Dendritic cell treated with granulocyte-macrophage colony-stimulating factor and Interleukin-4, amounts not matched to agents 40 ng/mL and 50 ng/mL, for 4 days (primary cell): ENCODE data around the gene COG3.

Experiments
- H3K27ac Mint-ChIP-seq: one replicate; pipeline ENCODE4 v1.8.0; 2022; ENCODE audit warnings: mild to moderate bottlenecking, mixed read lengths
- H3K27me3 Mint-ChIP-seq: one replicate; pipeline ENCODE4 v1.8.0; 2022; ENCODE audit warnings: mild to moderate bottlenecking, mixed read lengths
- H3K36me3 Mint-ChIP-seq: one replicate; pipeline ENCODE4 v1.8.0; 2022; ENCODE audit warnings: low read depth, mixed read lengths
- H3K4me1 Mint-ChIP-seq: one replicate; pipeline ENCODE4 v1.8.0; 2022; ENCODE audit warnings: low read depth, mixed read lengths
- H3K4me3 Mint-ChIP-seq: one replicate; pipeline ENCODE4 v1.8.0; 2022; ENCODE audit warnings: mild to moderate bottlenecking, moderate library complexity, mixed read lengths
- H3K9me3 Mint-ChIP-seq: one replicate; pipeline ENCODE4 v1.8.0; 2022; ENCODE audit warnings: mixed read lengths
- intact Hi-C: fragments of 100-400 bp; cut with micrococcal nuclease; formaldehyde crosslinking; loops from one replicate; pipeline ENCODE4 v1.15.0; 2022

COG3 gene

GRCh38 chr13:45436953-45437352, 27.8 kb upstream of the COG3 start:
- intact Hi-C loops: no loop called here
- no peaks in the 10 kb centered on the region for H3K4me1 Mint-ChIP-seq
- H3K36me3 Mint-ChIP-seq: no peaks in the 10 kb centered on the region
- H3K27me3 Mint-ChIP-seq: no peaks in the 10 kb centered on the region
- no peak overlapping the region for H3K27ac Mint-ChIP-seq
- no peak overlapping the region for H3K4me3 Mint-ChIP-seq
- H3K9me3 Mint-ChIP-seq: no peaks in the 10 kb centered on the region

GRCh38 chr13:45437947-45438346, 26.8 kb upstream of the COG3 start:
- H3K27ac Mint-ChIP-seq: no peak overlapping the region
- H3K9me3 Mint-ChIP-seq: no peaks in the 10 kb centered on the region
- no peaks in the 10 kb centered on the region for H3K4me1 Mint-ChIP-seq
- intact Hi-C loops: no loop called here
- no peaks in the 10 kb centered on the region for H3K36me3 Mint-ChIP-seq
- no peak overlapping the region for H3K4me3 Mint-ChIP-seq
- no peaks in the 10 kb centered on the region for H3K27me3 Mint-ChIP-seq

- no peaks in the 10 kb centered on the region for H3K27me3 Mint-ChIP-seq
- no peaks in the 10 kb centered on the region for H3K9me3 Mint-ChIP-seq
- H3K27ac Mint-ChIP-seq: no peak overlapping the region
- H3K36me3 Mint-ChIP-seq: no peaks in the 10 kb centered on the region
- H3K4me3 Mint-ChIP-seq: no peak overlapping the region
- H3K4me1 Mint-ChIP-seq: no peaks in the 10 kb centered on the region
- intact Hi-C loops: no loop called here
Measured at GRCh38 chr13:45439008-45439407, 25.7 kb upstream of the COG3 start.

GRCh38 chr13:45439781-45440462, 24.8 kb upstream of the COG3 start:
- no peak overlapping the region for H3K4me3 Mint-ChIP-seq
- H3K4me1 Mint-ChIP-seq: no peaks in the 10 kb centered on the region
- H3K36me3 Mint-ChIP-seq: no peaks in the 10 kb centered on the region
- no peaks in the 10 kb centered on the region for H3K27me3 Mint-ChIP-seq
- H3K9me3 Mint-ChIP-seq: no peaks in the 10 kb centered on the region
- intact Hi-C loops: no loop called here
- no peak overlapping the region for H3K27ac Mint-ChIP-seq

GRCh38 chr13:45441633-45442032, 23.1 kb upstream of the COG3 start:
- Mint-ChIP-seq H3K4me1 (no peaks in the 10 kb centered on the region), H3K36me3 (no peaks in the 10 kb centered on the region), H3K9me3 (no peaks in the 10 kb centered on the region), H3K27me3 (peaks cover 6% of the 10 kb centered on the region), H3K27ac (no peak overlapping the region), H3K4me3 (no peak overlapping the region)
- intact Hi-C loops: no loop called here

GRCh38 chr13:45445053-45445452, 19.7 kb upstream of the COG3 start:
- H3K27me3 Mint-ChIP-seq: peaks cover 11% of the 10 kb centered on the region
- H3K27ac Mint-ChIP-seq: no peak overlapping the region
- no peaks in the 10 kb centered on the region for H3K4me1 Mint-ChIP-seq
- intact Hi-C loops: no loop called here
- no peaks in the 10 kb centered on the region for H3K36me3 Mint-ChIP-seq
- no peak overlapping the region for H3K4me3 Mint-ChIP-seq
- H3K9me3 Mint-ChIP-seq: no peaks in the 10 kb centered on the region

GRCh38 chr13:45446181-45446580, 18.6 kb upstream of the COG3 start:
- Mint-ChIP-seq H3K27me3 (peaks cover 11% of the 10 kb centered on the region), H3K4me1 (no peaks in the 10 kb centered on the region)
- intact Hi-C loops: no loop called here

GRCh38 chr13:45447050-45447661, 17.6 kb upstream of the COG3 start:
- intact Hi-C loops: no loop called here
- H3K27me3 Mint-ChIP-seq: peaks cover 11% of the 10 kb centered on the region
- H3K9me3 Mint-ChIP-seq: no peaks in the 10 kb centered on the region
- H3K36me3 Mint-ChIP-seq: no peaks in the 10 kb centered on the region
- H3K4me1 Mint-ChIP-seq: no peaks in the 10 kb centered on the region
- no peak overlapping the region for H3K4me3 Mint-ChIP-seq
- H3K27ac Mint-ChIP-seq: no peak overlapping the region

More at GRCh38 chr13:45446181-45446580, 18.6 kb upstream of the COG3 start:
- Mint-ChIP-seq H3K36me3 (no peaks in the 10 kb centered on the region), H3K27ac (no peak overlapping the region), H3K4me3 (no peak overlapping the region), H3K9me3 (no peaks in the 10 kb centered on the region)

- Mint-ChIP-seq H3K36me3 (no peaks in the 10 kb centered on the region), H3K27me3 (peaks cover 11% of the 10 kb centered on the region)
- intact Hi-C loops: no loop called here
Measured at GRCh38 chr13:45448965-45449559, 15.7 kb upstream of the COG3 start.

GRCh38 chr13:45451282-45451681, 13.5 kb upstream of the COG3 start:
- no peak overlapping the region for H3K27ac Mint-ChIP-seq

More at GRCh38 chr13:45448965-45449559, 15.7 kb upstream of the COG3 start:
- no peaks in the 10 kb centered on the region for H3K9me3 Mint-ChIP-seq
- no peak overlapping the region for H3K27ac Mint-ChIP-seq
- no peak overlapping the region for H3K4me3 Mint-ChIP-seq
- no peaks in the 10 kb centered on the region for H3K4me1 Mint-ChIP-seq

GRCh38 chr13:45454204-45454603, 10.5 kb upstream of the COG3 start:
- H3K9me3 Mint-ChIP-seq: peaks cover 20% of the 10 kb centered on the region
- no peaks in the 10 kb centered on the region for H3K36me3 Mint-ChIP-seq
- H3K4me3 Mint-ChIP-seq: no peak overlapping the region
- peaks cover 2% of the 10 kb centered on the region for H3K27me3 Mint-ChIP-seq
- no peaks in the 10 kb centered on the region for H3K4me1 Mint-ChIP-seq
- intact Hi-C loops: no loop called here
- no peak overlapping the region for H3K27ac Mint-ChIP-seq

More at GRCh38 chr13:45451282-45451681, 13.5 kb upstream of the COG3 start:
- intact Hi-C loops: no loop called here
- no peaks in the 10 kb centered on the region for H3K9me3 Mint-ChIP-seq
- peaks cover 6% of the 10 kb centered on the region for H3K27me3 Mint-ChIP-seq
- H3K4me3 Mint-ChIP-seq: no peak overlapping the region
- no peaks in the 10 kb centered on the region for H3K4me1 Mint-ChIP-seq
- H3K36me3 Mint-ChIP-seq: no peaks in the 10 kb centered on the region

- Mint-ChIP-seq H3K36me3 (no peaks in the 10 kb centered on the region), H3K9me3 (peaks cover 26% of the 10 kb centered on the region), H3K27ac (no peak overlapping the region)
Measured at GRCh38 chr13:45456196-45456972, 8.4 kb upstream of the COG3 start.

GRCh38 chr13:45464141-45464686, 525 bp upstream of the COG3 start:
- Mint-ChIP-seq H3K4me1 (peaks cover 30% of the 10 kb centered on the region), H3K27me3 (no peaks in the 10 kb centered on the region), H3K36me3 (peaks cover 19% of the 10 kb centered on the region), H3K9me3 (peaks cover 6% of the 10 kb centered on the region), H3K4me3 (peak overlapping the region; percentile 91), H3K27ac (peak overlapping the region; percentile 96)
- intact Hi-C loops: loop anchor here (1.0 to 10.0 kb wide), 3 partner anchors 46 to 119 kb away; partner anchors contain the start of genes SLC25A30 and TPT1

More at GRCh38 chr13:45456196-45456972, 8.4 kb upstream of the COG3 start:
- intact Hi-C loops: no loop called here
- no peak overlapping the region for H3K4me3 Mint-ChIP-seq
- H3K4me1 Mint-ChIP-seq: no peaks in the 10 kb centered on the region
- H3K27me3 Mint-ChIP-seq: no peaks in the 10 kb centered on the region
